ENCODE data around the gene LARGE1. TPM values are rescaled to one million over a fixed set of nuclear protein-coding genes. Genes with fewer than 3 reads are reported as not detected.
"Not testable (repeated sequence)": the region's sequence is repeated elsewhere in the genome, so short reads cannot be mapped to it uniquely, and the experiment has no call there.

LARGE1 gene
- total RNA-seq, 1 experiment from 2014 or later = 1.3 TPM

GRCh38 chr22:33569018-33569417 lies 351.3 kb downstream of the LARGE1 start:
- intact Hi-C loops (cut with micrococcal nuclease) = no loop called here
- no peak overlapping the region for H3K9ac ChIP-seq (ENCODE audit: low read length)
- H3K36me3 ChIP-seq (ENCODE audit: low read depth, low read length) = no peaks in the 10 kb centered on the region
- no peak overlapping the region for H3K4me2 ChIP-seq (ENCODE audit: low read length)
- no peak overlapping the region for H3K27ac ChIP-seq (ENCODE audit: low read length)
- ATAC-seq (no peak), DNase-seq (no peak)
- no peaks in the 10 kb centered on the region for H3K9me2 ChIP-seq (replicated peaks; ENCODE audit: low read length)
- TF ChIP-seq EZH2phosphoT487 (IDR thresholded peaks at IDR 0.05; ENCODE audit: borderline replicate concordance, low read length) (no peak), CTCF (conservative IDR thresholded peaks at IDR 0.05; ENCODE audit: low read depth, low read length) (no peak), EZH2 (IDR thresholded peaks at IDR 0.05; ENCODE audit: low read length, unreplicated experiment) (no peak)
- H3K79me2 ChIP-seq (ENCODE audit: low read length) = no peaks in the 10 kb centered on the region
- H2AFZ ChIP-seq (ENCODE audit: low read length) = no peak overlapping the region
- H3K4me1 ChIP-seq (ENCODE audit: insufficient read depth, low read length) = no peaks in the 10 kb centered on the region
- BruUV-seq (replicated peaks) = no TSS peak
- no peak overlapping the region for H3K4me3 ChIP-seq (ENCODE audit: low read length)
- ChIA-PET POLR2A (ENCODE audit: unreplicated experiment) (no interaction called here), CTCF (no interaction called here)
- H3K27me3 ChIP-seq (ENCODE audit: low read length) = no peaks in the 10 kb centered on the region
- no peaks in the 10 kb centered on the region for H4K20me1 ChIP-seq (ENCODE audit: low read length)
- H3F3A ChIP-seq (ENCODE audit: low read length, unreplicated experiment) = no peaks in the 10 kb centered on the region
- no peaks in the 10 kb centered on the region for H3K9me3 ChIP-seq (ENCODE audit: low read length)

- H3K4me1 ChIP-seq (ENCODE audit: insufficient read depth, low read length); CTCF ChIA-PET; intact Hi-C loops (cut with micrococcal nuclease); POLR2A ChIA-PET (ENCODE audit: unreplicated experiment); H3K79me2 ChIP-seq (ENCODE audit: low read length); H3K4me2 ChIP-seq (ENCODE audit: low read length); H3K27ac ChIP-seq (ENCODE audit: low read length); ATAC-seq; BruUV-seq (replicated peaks); H3K9me3 ChIP-seq (ENCODE audit: low read length); H3K9ac ChIP-seq (ENCODE audit: low read length); H3K27me3 ChIP-seq (ENCODE audit: low read length); DNase-seq; H3F3A ChIP-seq (ENCODE audit: low read length, unreplicated experiment); H3K4me3 ChIP-seq (ENCODE audit: low read length); H3K36me3 ChIP-seq (ENCODE audit: low read depth, low read length); H2AFZ ChIP-seq (ENCODE audit: low read length); H3K9me2 ChIP-seq (replicated peaks; ENCODE audit: low read length); H4K20me1 ChIP-seq (ENCODE audit: low read length): not testable (repeated sequence)
Observed at GRCh38 chr22:33566495-33566894, 353.8 kb downstream of the LARGE1 start.

GRCh38 chr22:33565580-33565995 lies 354.7 kb downstream of the LARGE1 start:
- Histone ChIP-seq H2AFZ (ENCODE audit: low read length) (no peak overlapping the region), H3K4me3 (ENCODE audit: low read length) (no peak overlapping the region), H3K9me2 (replicated peaks; ENCODE audit: low read length) (no peaks in the 10 kb centered on the region), H3K27me3 (ENCODE audit: low read length) (no peaks in the 10 kb centered on the region), H3K27ac (ENCODE audit: low read length) (no peak overlapping the region), H3K4me2 (ENCODE audit: low read length) (no peak overlapping the region), H3K9ac (ENCODE audit: low read length) (no peak overlapping the region), H3K36me3 (ENCODE audit: low read depth, low read length) (no peaks in the 10 kb centered on the region), H3K9me3 (ENCODE audit: low read length) (no peaks in the 10 kb centered on the region), H3F3A (ENCODE audit: low read length, unreplicated experiment) (no peaks in the 10 kb centered on the region), H4K20me1 (ENCODE audit: low read length) (no peaks in the 10 kb centered on the region), H3K4me1 (ENCODE audit: insufficient read depth, low read length) (no peaks in the 10 kb centered on the region), H3K79me2 (ENCODE audit: low read length) (no peaks in the 10 kb centered on the region)
- ChIA-PET CTCF (no interaction called here), POLR2A (ENCODE audit: unreplicated experiment) (no interaction called here)
- DNase-seq = no peak
- intact Hi-C loops (cut with micrococcal nuclease) = no loop called here
- TF ChIP-seq EZH2phosphoT487 (IDR thresholded peaks at IDR 0.05; ENCODE audit: borderline replicate concordance, low read length) (no peak), EZH2 (IDR thresholded peaks at IDR 0.05; ENCODE audit: low read length, unreplicated experiment) (no peak), CTCF (conservative IDR thresholded peaks at IDR 0.05; ENCODE audit: low read depth, low read length) (no peak)
- no peak for ATAC-seq
- no TSS peak for BruUV-seq (replicated peaks)
